DMS53 treated with DMSO at 0.1 percent for 48 hours (cell line): Measurements from ENCODE around the gene SF3A2.

Experiments
- DNase-seq: peaks from one replicate; lab custom pipeline; 2025; ENCODE audit not compliant: unreplicated experiment; lab: John Stamatoyannopoulos, UW

The SF3A2 gene

GRCh38 chr19:2207991-2208860 is 28.4 kb upstream of the SF3A2 start:
- no peak for DNase-seq

- DNase-seq: no peak
These were observed 27.6 kb upstream of the SF3A2 start for GRCh38 chr19:2208975-2209374.

GRCh38 chr19:2209408-2209807 is 27.2 kb upstream of the SF3A2 start:
- no peak for DNase-seq

- no peak for DNase-seq
These were observed 26.4 kb upstream of the SF3A2 start for GRCh38 chr19:2210206-2210605.

- DNase-seq: no peak
These were observed 25.5 kb upstream of the SF3A2 start for GRCh38 chr19:2210987-2211740.

- no peak for DNase-seq
These were observed 23.5 kb upstream of the SF3A2 start for GRCh38 chr19:2212861-2213711.

- DNase-seq: no peak
These were observed 22.8 kb upstream of the SF3A2 start for GRCh38 chr19:2213799-2214198.

GRCh38 chr19:2214251-2214650 is 22.4 kb upstream of the SF3A2 start:
- no peak for DNase-seq

- no peak for DNase-seq
These were observed 21.3 kb upstream of the SF3A2 start for GRCh38 chr19:2215281-2215751.

GRCh38 chr19:2216361-2217225 is 20.0 kb upstream of the SF3A2 start:
- DNase-seq: no peak

- DNase-seq: no peak
These were observed 19.0 kb upstream of the SF3A2 start for GRCh38 chr19:2217591-2217990.

GRCh38 chr19:2219726-2220125 is 16.9 kb upstream of the SF3A2 start:
- no peak for DNase-seq

- no peak for DNase-seq
These were observed 15.3 kb upstream of the SF3A2 start for GRCh38 chr19:2221250-2221831.

GRCh38 chr19:2221918-2222317 is 14.7 kb upstream of the SF3A2 start:
- DNase-seq: no peak

GRCh38 chr19:2223391-2223790 is 13.2 kb upstream of the SF3A2 start:
- DNase-seq: no peak

- DNase-seq: no peak
These were observed 12.7 kb upstream of the SF3A2 start for GRCh38 chr19:2223959-2224358.

- no peak for DNase-seq
These were observed 11.8 kb upstream of the SF3A2 start for GRCh38 chr19:2224754-2225349.

- no peak for DNase-seq
These were observed 11.1 kb upstream of the SF3A2 start for GRCh38 chr19:2225415-2226050.
